HEK293 (cell line): ENCODE measurements around the gene AFG1L.

Source experiments
- HOXC10 ChIP-seq: sonication (generic); formaldehyde crosslinking; IDR thresholded peaks from 2 replicates; pipeline ENCODE4 v1.8.1; 2023; ENCODE audit warnings: mild to moderate bottlenecking, missing genetic modification reagents
- ZNF777 ChIP-seq: fragments of 450-650 bp; formaldehyde crosslinking; IDR thresholded peaks from 2 replicates; pipeline ENCODE4 v1.5.1; 2017; ENCODE audit warnings: missing biosample characterization, missing genetic modification characterization, borderline replicate concordance
- TF ChIP-seq, protein P1 (sequence below): fragments of 450-650 bp; formaldehyde crosslinking; IDR thresholded peaks from 2 replicates; pipeline ENCODE4 v1.5.1; 2016; ENCODE audit warnings: missing biosample characterization, missing genetic modification characterization, low read depth
- TF ChIP-seq, protein P2 (sequence below): fragments of 450-650 bp; formaldehyde crosslinking; IDR thresholded peaks from 2 replicates; pipeline ENCODE4 v1.5.1; 2016; ENCODE audit warnings: missing biosample characterization, missing genetic modification characterization

DNA sequence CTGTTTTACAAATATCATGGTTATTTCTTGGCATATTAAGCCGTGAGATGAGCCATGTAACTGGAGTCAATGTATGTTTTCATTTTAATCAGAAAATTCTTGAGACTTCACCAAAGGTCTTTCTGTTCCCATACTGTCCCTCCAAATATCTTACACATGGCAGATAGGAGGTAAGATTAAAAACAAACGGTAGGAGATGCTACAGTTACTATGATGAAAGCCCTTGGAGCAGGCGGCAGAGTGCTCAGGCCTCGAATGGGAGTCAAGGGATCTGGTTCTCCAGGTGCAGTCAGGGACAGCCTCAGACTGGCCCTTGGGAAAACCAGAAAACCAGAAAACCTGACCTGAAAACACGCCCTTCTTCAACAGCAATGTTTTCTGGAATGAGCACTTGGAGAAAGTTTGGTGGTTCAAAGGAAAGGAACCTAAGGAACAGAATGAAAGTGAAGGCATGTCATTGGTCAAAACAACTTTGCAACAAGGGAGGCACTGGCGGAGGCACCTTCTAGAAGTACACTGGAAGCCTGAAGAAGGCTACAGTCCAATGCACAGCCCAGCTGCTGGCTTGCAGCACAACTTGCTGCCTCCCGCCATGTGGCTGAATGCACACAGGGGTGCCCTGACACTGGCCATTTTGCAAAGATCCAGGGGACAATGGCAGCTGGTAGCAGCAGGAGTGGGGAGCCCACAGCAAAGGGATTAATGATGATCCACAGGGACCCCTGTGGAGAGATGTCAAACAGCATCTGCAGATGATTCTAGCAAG, 248.5 kb downstream of the AFG1L start:
- TF ChIP-seq, protein P1, sequence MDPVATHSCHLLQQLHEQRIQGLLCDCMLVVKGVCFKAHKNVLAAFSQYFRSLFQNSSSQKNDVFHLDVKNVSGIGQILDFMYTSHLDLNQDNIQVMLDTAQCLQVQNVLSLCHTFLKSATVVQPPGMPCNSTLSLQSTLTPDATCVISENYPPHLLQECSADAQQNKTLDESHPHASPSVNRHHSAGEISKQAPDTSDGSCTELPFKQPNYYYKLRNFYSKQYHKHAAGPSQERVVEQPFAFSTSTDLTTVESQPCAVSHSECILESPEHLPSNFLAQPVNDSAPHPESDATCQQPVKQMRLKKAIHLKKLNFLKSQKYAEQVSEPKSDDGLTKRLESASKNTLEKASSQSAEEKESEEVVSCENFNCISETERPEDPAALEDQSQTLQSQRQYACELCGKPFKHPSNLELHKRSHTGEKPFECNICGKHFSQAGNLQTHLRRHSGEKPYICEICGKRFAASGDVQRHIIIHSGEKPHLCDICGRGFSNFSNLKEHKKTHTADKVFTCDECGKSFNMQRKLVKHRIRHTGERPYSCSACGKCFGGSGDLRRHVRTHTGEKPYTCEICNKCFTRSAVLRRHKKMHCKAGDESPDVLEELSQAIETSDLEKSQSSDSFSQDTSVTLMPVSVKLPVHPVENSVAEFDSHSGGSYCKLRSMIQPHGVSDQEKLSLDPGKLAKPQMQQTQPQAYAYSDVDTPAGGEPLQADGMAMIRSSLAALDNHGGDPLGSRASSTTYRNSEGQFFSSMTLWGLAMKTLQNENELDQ (tag by site-specific recombination) = no peak
- no peak for TF ChIP-seq HOXC10 (CRISPR knock-in tag)
- TF ChIP-seq, protein P2, sequence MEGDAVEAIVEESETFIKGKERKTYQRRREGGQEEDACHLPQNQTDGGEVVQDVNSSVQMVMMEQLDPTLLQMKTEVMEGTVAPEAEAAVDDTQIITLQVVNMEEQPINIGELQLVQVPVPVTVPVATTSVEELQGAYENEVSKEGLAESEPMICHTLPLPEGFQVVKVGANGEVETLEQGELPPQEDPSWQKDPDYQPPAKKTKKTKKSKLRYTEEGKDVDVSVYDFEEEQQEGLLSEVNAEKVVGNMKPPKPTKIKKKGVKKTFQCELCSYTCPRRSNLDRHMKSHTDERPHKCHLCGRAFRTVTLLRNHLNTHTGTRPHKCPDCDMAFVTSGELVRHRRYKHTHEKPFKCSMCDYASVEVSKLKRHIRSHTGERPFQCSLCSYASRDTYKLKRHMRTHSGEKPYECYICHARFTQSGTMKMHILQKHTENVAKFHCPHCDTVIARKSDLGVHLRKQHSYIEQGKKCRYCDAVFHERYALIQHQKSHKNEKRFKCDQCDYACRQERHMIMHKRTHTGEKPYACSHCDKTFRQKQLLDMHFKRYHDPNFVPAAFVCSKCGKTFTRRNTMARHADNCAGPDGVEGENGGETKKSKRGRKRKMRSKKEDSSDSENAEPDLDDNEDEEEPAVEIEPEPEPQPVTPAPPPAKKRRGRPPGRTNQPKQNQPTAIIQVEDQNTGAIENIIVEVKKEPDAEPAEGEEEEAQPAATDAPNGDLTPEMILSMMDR (tag by site-specific recombination) = no peak
- no peak for TF ChIP-seq ZNF777
